Neural progenitor cell (in vitro differentiated cells): ENCODE results near the gene ANKLE1.

ENCODE experiments used
- EZH2phosphoT487 ChIP-seq: fragments of 200-600 bp; sonication (generic); IDR thresholded peaks from 2 replicates; pipeline ENCODE4 v1.6.1; 2017; ENCODE audit warnings: antibody characterized with exemption
- TF ChIP-seq, protein P1 (sequence below): fragments of 200-600 bp; sonication (generic); IDR thresholded peaks from 2 replicates; pipeline ENCODE4 v1.5.1; 2017; ENCODE audit warnings: antibody characterized with exemption, mild to moderate bottlenecking

- TF ChIP-seq, protein P1, sequence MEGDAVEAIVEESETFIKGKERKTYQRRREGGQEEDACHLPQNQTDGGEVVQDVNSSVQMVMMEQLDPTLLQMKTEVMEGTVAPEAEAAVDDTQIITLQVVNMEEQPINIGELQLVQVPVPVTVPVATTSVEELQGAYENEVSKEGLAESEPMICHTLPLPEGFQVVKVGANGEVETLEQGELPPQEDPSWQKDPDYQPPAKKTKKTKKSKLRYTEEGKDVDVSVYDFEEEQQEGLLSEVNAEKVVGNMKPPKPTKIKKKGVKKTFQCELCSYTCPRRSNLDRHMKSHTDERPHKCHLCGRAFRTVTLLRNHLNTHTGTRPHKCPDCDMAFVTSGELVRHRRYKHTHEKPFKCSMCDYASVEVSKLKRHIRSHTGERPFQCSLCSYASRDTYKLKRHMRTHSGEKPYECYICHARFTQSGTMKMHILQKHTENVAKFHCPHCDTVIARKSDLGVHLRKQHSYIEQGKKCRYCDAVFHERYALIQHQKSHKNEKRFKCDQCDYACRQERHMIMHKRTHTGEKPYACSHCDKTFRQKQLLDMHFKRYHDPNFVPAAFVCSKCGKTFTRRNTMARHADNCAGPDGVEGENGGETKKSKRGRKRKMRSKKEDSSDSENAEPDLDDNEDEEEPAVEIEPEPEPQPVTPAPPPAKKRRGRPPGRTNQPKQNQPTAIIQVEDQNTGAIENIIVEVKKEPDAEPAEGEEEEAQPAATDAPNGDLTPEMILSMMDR: no peak
- TF ChIP-seq EZH2phosphoT487: no peak
These were observed 22.5 kb upstream of the ANKLE1 start for GRCh38 chr19:17259118-17259780.
